ENCODE data around the gene SOD1. TPM values are rescaled to one million over a fixed set of nuclear protein-coding genes. Genes with fewer than 3 reads are reported as not detected.

The SOD1 gene
- 163 and 166 TPM in 2 replicates for polyA plus RNA-seq (2013)

- H4K12ac ChIP-seq (ENCODE audit: low read depth, low read length): peak within 1 kb of the TSS; percentile 55
- DNase-seq: peak; percentile 78 to 89
- H3K4me2 ChIP-seq (ENCODE audit: low read length): peak within 1 kb of the TSS; percentile 78
- H3K9ac ChIP-seq (ENCODE audit: low read length): peak within 1 kb of the TSS; percentile 75
- H3K27ac ChIP-seq (ENCODE audit: low read depth, low read length): no peak within 1 kb of the TSS
- no peak within 1 kb of the TSS for H2BK12ac ChIP-seq (ENCODE audit: low read length)
- H3K18ac ChIP-seq (ENCODE audit: low read length): peak within 1 kb of the TSS; percentile 89
- H2AFZ ChIP-seq (ENCODE audit: insufficient read depth, low read length, poor library complexity): peak within 1 kb of the TSS; percentile 76
- peak within 1 kb of the TSS; percentile 57 for H2BK120ac ChIP-seq (ENCODE audit: insufficient read depth, low read length, poor library complexity)
- peaks cover 0 to 2% of the 10 kb centered on the region in 2 experiments for H3K4me1 ChIP-seq (ENCODE audit: control insufficient read depth in 1 of 2, insufficient read depth in 2 of 2, low read length in 2 of 2)
- H3K79me1 ChIP-seq (ENCODE audit: low read length): peaks cover 5% of the 10 kb centered on the region
- peak within 1 kb of the TSS; percentile 87 for H3K14ac ChIP-seq (ENCODE audit: low read length)
- peak within 1 kb of the TSS; percentile 62 for H4K91ac ChIP-seq (ENCODE audit: low read depth, low read length)
- H3K4ac ChIP-seq (ENCODE audit: low read depth, low read length): peak within 1 kb of the TSS; percentile 60
- WGBS (ENCODE audit: extremely low coverage, insufficient coverage, insufficient read length): no CpG with 5 or more reads among the region's 87 CpGs
- peaks cover 6% of the 10 kb centered on the region for H3K79me2 ChIP-seq (ENCODE audit: control insufficient read depth, insufficient read depth, low read length, poor library complexity)
- peak within 1 kb of the TSS; percentile 13 for H2BK5ac ChIP-seq (ENCODE audit: low read depth, low read length, poor library complexity)
- H3K23ac ChIP-seq (ENCODE audit: low read length): no peak within 1 kb of the TSS
- peaks cover 3 to 4% of the 10 kb centered on the region in 2 experiments for H3K36me3 ChIP-seq (ENCODE audit: control insufficient read depth in 1 of 2, insufficient read depth in 2 of 2, low read length in 2 of 2)
- H3K27me3 ChIP-seq (ENCODE audit: insufficient read depth, low read length): no peaks in the 10 kb centered on the region
- peak within 1 kb of the TSS; percentile 91 for H3K4me3 ChIP-seq (ENCODE audit: low read depth, low read length)
- H3K9me3 ChIP-seq (ENCODE audit: insufficient read depth, low read depth, low read length): no peaks in the 10 kb centered on the region
- H2AK5ac ChIP-seq (ENCODE audit: low read length): no peak within 1 kb of the TSS
- H4K8ac ChIP-seq (ENCODE audit: low read depth, low read length): peak within 1 kb of the TSS; percentile 56
Measured at GRCh38 chr21:31659536-31660258, at the start of gene SOD1. Gene SOD1 (plus strand): TSS chr21:31659693. CDS start chr21:31659770, 77 bp downstream.

GRCh38 chr21:31611445-31611844, 48.0 kb upstream of the SOD1 start:
- no CpG with 5 or more reads among the region's 7 CpGs for WGBS (ENCODE audit: extremely low coverage, insufficient coverage, insufficient read length)
- H3K36me3 ChIP-seq (ENCODE audit: control insufficient read depth in 1 of 2, insufficient read depth in 2 of 2, low read length in 2 of 2): no peaks in the 10 kb centered on the region
- H4K91ac ChIP-seq (ENCODE audit: low read depth, low read length): no peak overlapping the region
- H2BK120ac ChIP-seq (ENCODE audit: insufficient read depth, low read length, poor library complexity): no peak overlapping the region
- H4K8ac ChIP-seq (ENCODE audit: low read depth, low read length): no peak overlapping the region
- no peak overlapping the region for H3K14ac ChIP-seq (ENCODE audit: low read length)
- no peak overlapping the region for H3K9ac ChIP-seq (ENCODE audit: low read length)
- no peak overlapping the region for H2BK5ac ChIP-seq (ENCODE audit: low read depth, low read length, poor library complexity)
- H3K18ac ChIP-seq (ENCODE audit: low read length): no peak overlapping the region
- H3K27ac ChIP-seq (ENCODE audit: low read depth, low read length): no peak overlapping the region
- H2BK12ac ChIP-seq (ENCODE audit: low read length): no peak overlapping the region
- no peaks in the 10 kb centered on the region for H3K79me2 ChIP-seq (ENCODE audit: control insufficient read depth, insufficient read depth, low read length, poor library complexity)
- H2AFZ ChIP-seq (ENCODE audit: insufficient read depth, low read length, poor library complexity): no peak overlapping the region
- no peaks in the 10 kb centered on the region for H3K79me1 ChIP-seq (ENCODE audit: low read length)
- H3K4ac ChIP-seq (ENCODE audit: low read depth, low read length): no peak overlapping the region
- peaks cover 2% of the 10 kb centered on the region for H3K9me3 ChIP-seq (ENCODE audit: insufficient read depth, low read depth, low read length)
- no peak overlapping the region for H4K12ac ChIP-seq (ENCODE audit: low read depth, low read length)
- H3K4me1 ChIP-seq (ENCODE audit: control insufficient read depth in 1 of 2, insufficient read depth in 2 of 2, low read length in 2 of 2): peaks cover 0 to 2% of the 10 kb centered on the region in 2 experiments
- DNase-seq: no peak
- no peak overlapping the region for H3K4me2 ChIP-seq (ENCODE audit: low read length)
- no peak overlapping the region for H3K4me3 ChIP-seq (ENCODE audit: low read depth, low read length)
- H3K27me3 ChIP-seq (ENCODE audit: insufficient read depth, low read length): no peaks in the 10 kb centered on the region
- no peak overlapping the region for H2AK5ac ChIP-seq (ENCODE audit: low read length)
- H3K23ac ChIP-seq (ENCODE audit: low read length): no peak overlapping the region

- no peak overlapping the region for H4K8ac ChIP-seq (ENCODE audit: low read depth, low read length)
- no peak overlapping the region for H3K18ac ChIP-seq (ENCODE audit: low read length)
- no peak overlapping the region for H2BK12ac ChIP-seq (ENCODE audit: low read length)
Measured at GRCh38 chr21:31612894-31613785, 46.4 kb upstream of the SOD1 start.

GRCh38 chr21:31614705-31615104, 44.8 kb upstream of the SOD1 start:
- Histone ChIP-seq H3K23ac (ENCODE audit: low read length) (no peak overlapping the region), H3K9me3 (ENCODE audit: insufficient read depth, low read depth, low read length) (no peaks in the 10 kb centered on the region), H3K4me2 (ENCODE audit: low read length) (no peak overlapping the region), H2AK5ac (ENCODE audit: low read length) (no peak overlapping the region), H3K4me1 (ENCODE audit: control insufficient read depth in 1 of 2, insufficient read depth in 2 of 2, low read length in 2 of 2) (peaks cover 0 to 2% of the 10 kb centered on the region in 2 experiments), H3K79me1 (ENCODE audit: low read length) (no peaks in the 10 kb centered on the region), H3K18ac (ENCODE audit: low read length) (no peak overlapping the region), H4K12ac (ENCODE audit: low read depth, low read length) (no peak overlapping the region), H3K36me3 (ENCODE audit: control insufficient read depth in 1 of 2, insufficient read depth in 2 of 2, low read length in 2 of 2) (no peaks in the 10 kb centered on the region), H4K91ac (ENCODE audit: low read depth, low read length) (no peak overlapping the region), H3K79me2 (ENCODE audit: control insufficient read depth, insufficient read depth, low read length, poor library complexity) (no peaks in the 10 kb centered on the region), H3K4me3 (ENCODE audit: low read depth, low read length) (no peak overlapping the region), H3K27me3 (ENCODE audit: insufficient read depth, low read length) (no peaks in the 10 kb centered on the region), H3K4ac (ENCODE audit: low read depth, low read length) (no peak overlapping the region), H2AFZ (ENCODE audit: insufficient read depth, low read length, poor library complexity) (no peak overlapping the region), H3K9ac (ENCODE audit: low read length) (no peak overlapping the region), H3K14ac (ENCODE audit: low read length) (no peak overlapping the region), H3K27ac (ENCODE audit: low read depth, low read length) (no peak overlapping the region), H2BK120ac (ENCODE audit: insufficient read depth, low read length, poor library complexity) (no peak overlapping the region), H2BK5ac (ENCODE audit: low read depth, low read length, poor library complexity) (no peak overlapping the region), H4K8ac (ENCODE audit: low read depth, low read length) (no peak overlapping the region), H2BK12ac (ENCODE audit: low read length) (no peak overlapping the region)
- no peak for DNase-seq
- WGBS (ENCODE audit: extremely low coverage, insufficient coverage, insufficient read length): no CpG with 5 or more reads among the region's 1 CpG

More at GRCh38 chr21:31612894-31613785, 46.4 kb upstream of the SOD1 start:
- peak; percentile 78 to 84 for DNase-seq
- Histone ChIP-seq H3K79me2 (ENCODE audit: control insufficient read depth, insufficient read depth, low read length, poor library complexity) (no peaks in the 10 kb centered on the region), H2BK120ac (ENCODE audit: insufficient read depth, low read length, poor library complexity) (no peak overlapping the region), H2BK5ac (ENCODE audit: low read depth, low read length, poor library complexity) (no peak overlapping the region), H3K79me1 (ENCODE audit: low read length) (no peaks in the 10 kb centered on the region), H3K4me3 (ENCODE audit: low read depth, low read length) (no peak overlapping the region), H3K14ac (ENCODE audit: low read length) (no peak overlapping the region), H4K12ac (ENCODE audit: low read depth, low read length) (no peak overlapping the region), H3K27ac (ENCODE audit: low read depth, low read length) (no peak overlapping the region), H2AK5ac (ENCODE audit: low read length) (no peak overlapping the region), H3K4ac (ENCODE audit: low read depth, low read length) (no peak overlapping the region), H3K4me1 (ENCODE audit: control insufficient read depth in 1 of 2, insufficient read depth in 2 of 2, low read length in 2 of 2) (peaks cover 0 to 2% of the 10 kb centered on the region in 2 experiments), H3K9me3 (ENCODE audit: insufficient read depth, low read depth, low read length) (peaks cover 2% of the 10 kb centered on the region), H3K36me3 (ENCODE audit: control insufficient read depth in 1 of 2, insufficient read depth in 2 of 2, low read length in 2 of 2) (no peaks in the 10 kb centered on the region), H3K23ac (ENCODE audit: low read length) (no peak overlapping the region), H4K91ac (ENCODE audit: low read depth, low read length) (no peak overlapping the region), H3K4me2 (ENCODE audit: low read length) (no peak overlapping the region), H2AFZ (ENCODE audit: insufficient read depth, low read length, poor library complexity) (no peak overlapping the region), H3K9ac (ENCODE audit: low read length) (peak overlapping the region; percentile 14), H3K27me3 (ENCODE audit: insufficient read depth, low read length) (no peaks in the 10 kb centered on the region)
- WGBS (ENCODE audit: extremely low coverage, insufficient coverage, insufficient read length): no CpG with 5 or more reads among the region's 22 CpGs
